Measurements from ENCODE around the gene SLC41A2. TPM values are rescaled to one million over a fixed set of nuclear protein-coding genes. Genes with fewer than 3 reads are reported as not detected.

Gene SLC41A2
- total and polyA plus RNA-seq, 9 of the 15 experiments (the other 6 are each of a cell fraction or from before 2014, with no cell fraction given) = 0.01 to 0.89 (median 0.16) TPM; not detected in 1

DNA sequence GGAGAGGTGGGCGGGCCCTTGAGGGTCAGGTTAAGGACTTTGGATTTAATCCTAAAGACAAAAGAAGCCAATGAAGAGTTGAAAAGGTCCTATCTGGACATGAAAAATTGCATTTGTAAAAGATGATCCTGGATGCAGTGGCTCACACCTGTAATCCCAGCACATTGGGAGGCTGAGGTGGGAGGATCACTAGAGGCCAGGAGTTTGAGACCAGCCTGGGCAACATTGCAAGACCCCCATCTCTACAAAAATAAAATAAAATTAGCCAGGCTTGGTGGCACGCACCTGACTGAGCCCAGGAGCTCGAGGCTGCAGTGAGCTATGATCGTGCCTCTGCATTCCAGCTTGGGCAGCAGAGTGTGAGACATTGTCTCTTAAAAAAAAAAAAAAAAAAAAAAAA, 2.4 kb upstream of the SLC41A2 start:
- in situ Hi-C loops (cut with MboI) (no loop called here), intact Hi-C loops (cut with micrococcal nuclease) (no loop called here)
- no peaks in the 10 kb centered on the region for H3K79me2 ChIP-seq (ENCODE audit: control insufficient read depth, insufficient read depth, low read length)
- POLR2A ChIA-PET = interaction anchor here (0.6 to 1.1 kb wide), 2 partner anchors 673 to 729 kb away, joined by 3 to 4 read pairs; no protein-coding TSS in a partner anchor
- WGBS (ENCODE audit: insufficient coverage, low coverage, missing lambda C conversion rate) = 25% methylated on average over 4 of the region's 4 CpGs
- no peak for DNase-seq (ENCODE audit: extremely low read depth in 1 of 4, low spot score in 3 of 4)
- H3K9ac ChIP-seq (ENCODE audit: insufficient read depth in 1 of 2, low read depth in 2 of 2, low read length in 2 of 2) = no peak overlapping the region
- peaks cover 18% of the 10 kb centered on the region in 2 experiments; a peak in 4 of 5 replicates for H3K4me1 ChIP-seq (replicated peaks in 1 of 2; ENCODE audit: control insufficient read depth in 2 of 2, insufficient read depth in 2 of 2, low read length in 2 of 2)
- FAIRE-seq = no peak
- no peak overlapping the region for H3K4me3 ChIP-seq
- no peaks in the 10 kb centered on the region for H3K36me3 ChIP-seq (ENCODE audit: control insufficient read depth, insufficient read depth, low read length)
- no peaks in the 10 kb centered on the region for H3K9me1 ChIP-seq (ENCODE audit: control insufficient read depth, insufficient read depth, low read length)
- no peak overlapping the region for H3K4me2 ChIP-seq (ENCODE audit: insufficient read depth, low read length)
- H3K27me3 ChIP-seq (ENCODE audit: control insufficient read depth in 2 of 2, insufficient read depth in 2 of 2, low read length in 2 of 2) = peaks cover 15 to 23% of the 10 kb centered on the region in 2 experiments
- H4K20me1 ChIP-seq (replicated peaks; ENCODE audit: control insufficient read depth, insufficient read depth, low read length) = no peaks in the 10 kb centered on the region
- H3K27ac ChIP-seq (ENCODE audit: extremely low read depth, low read depth, low read length) = no peak overlapping the region
- no peaks in the 10 kb centered on the region for H3K9me3 ChIP-seq (replicated peaks; ENCODE audit: control insufficient read depth, insufficient read depth, low read depth, low read length)
- no peak overlapping the region for H2AFZ ChIP-seq (ENCODE audit: low read depth, low read length)
- BruUV-seq (replicated peaks) = no TSS peak
- CTCF ChIA-PET (ENCODE audit: low intra/inter-chr PET ratio) = no interaction called here
- ATAC-seq = no peak
- TF ChIP-seq MAX (CRISPR knock-in tag; IDR thresholded peaks at IDR 0.05) (no peak), ATF1 (CRISPR knock-in tag; IDR thresholded peaks at IDR 0.05) (no peak), ATF1 (tag; IDR thresholded peaks at IDR 0.05) (no peak), POLR3A (IDR thresholded peaks at IDR 0.05; ENCODE audit: borderline replicate concordance, extremely low read depth, insufficient read depth, insufficient read length) (no peak), ZFPM2 (CRISPR knock-in tag; IDR thresholded peaks at IDR 0.05) (no peak), ZFP36 (IDR thresholded peaks at IDR 0.05; ENCODE audit: low read depth, low read length, partially characterized antibody) (no peak), FOS (IDR thresholded peaks at IDR 0.05; ENCODE audit: extremely low read depth, insufficient read length) (no peak), CREM (IDR thresholded peaks at IDR 0.05; ENCODE audit: low read depth) (no peak), RBM14 (IDR thresholded peaks at IDR 0.05; ENCODE audit: borderline replicate concordance, insufficient read depth, low read depth, low read length) (no peak)
- TF ChIP-seq, protein P1, sequence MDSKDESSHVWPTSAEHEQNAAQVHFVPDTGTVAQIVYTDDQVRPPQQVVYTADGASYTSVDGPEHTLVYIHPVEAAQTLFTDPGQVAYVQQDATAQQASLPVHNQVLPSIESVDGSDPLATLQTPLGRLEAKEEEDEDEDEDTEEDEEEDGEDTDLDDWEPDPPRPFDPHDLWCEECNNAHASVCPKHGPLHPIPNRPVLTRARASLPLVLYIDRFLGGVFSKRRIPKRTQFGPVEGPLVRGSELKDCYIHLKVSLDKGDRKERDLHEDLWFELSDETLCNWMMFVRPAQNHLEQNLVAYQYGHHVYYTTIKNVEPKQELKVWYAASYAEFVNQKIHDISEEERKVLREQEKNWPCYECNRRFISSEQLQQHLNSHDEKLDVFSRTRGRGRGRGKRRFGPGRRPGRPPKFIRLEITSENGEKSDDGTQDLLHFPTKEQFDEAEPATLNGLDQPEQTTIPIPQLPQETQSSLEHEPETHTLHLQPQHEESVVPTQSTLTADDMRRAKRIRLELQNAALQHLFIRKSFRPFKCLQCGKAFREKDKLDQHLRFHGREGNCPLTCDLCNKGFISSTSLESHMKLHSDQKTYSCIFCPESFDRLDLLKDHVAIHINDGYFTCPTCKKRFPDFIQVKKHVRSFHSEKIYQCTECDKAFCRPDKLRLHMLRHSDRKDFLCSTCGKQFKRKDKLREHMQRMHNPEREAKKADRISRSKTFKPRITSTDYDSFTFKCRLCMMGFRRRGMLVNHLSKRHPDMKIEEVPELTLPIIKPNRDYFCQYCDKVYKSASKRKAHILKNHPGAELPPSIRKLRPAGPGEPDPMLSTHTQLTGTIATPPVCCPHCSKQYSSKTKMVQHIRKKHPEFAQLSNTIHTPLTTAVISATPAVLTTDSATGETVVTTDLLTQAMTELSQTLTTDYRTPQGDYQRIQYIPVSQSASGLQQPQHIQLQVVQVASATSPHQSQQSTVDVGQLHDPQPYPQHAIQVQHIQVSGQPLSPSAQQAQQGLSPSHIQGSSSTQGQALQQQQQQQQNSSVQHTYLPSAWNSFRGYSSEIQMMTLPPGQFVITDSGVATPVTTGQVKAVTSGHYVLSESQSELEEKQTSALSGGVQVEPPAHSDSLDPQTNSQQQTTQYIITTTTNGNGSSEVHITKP (IDR thresholded peaks at IDR 0.05; ENCODE audit: partially characterized antibody) = no peak
- TF ChIP-seq, protein P2, sequence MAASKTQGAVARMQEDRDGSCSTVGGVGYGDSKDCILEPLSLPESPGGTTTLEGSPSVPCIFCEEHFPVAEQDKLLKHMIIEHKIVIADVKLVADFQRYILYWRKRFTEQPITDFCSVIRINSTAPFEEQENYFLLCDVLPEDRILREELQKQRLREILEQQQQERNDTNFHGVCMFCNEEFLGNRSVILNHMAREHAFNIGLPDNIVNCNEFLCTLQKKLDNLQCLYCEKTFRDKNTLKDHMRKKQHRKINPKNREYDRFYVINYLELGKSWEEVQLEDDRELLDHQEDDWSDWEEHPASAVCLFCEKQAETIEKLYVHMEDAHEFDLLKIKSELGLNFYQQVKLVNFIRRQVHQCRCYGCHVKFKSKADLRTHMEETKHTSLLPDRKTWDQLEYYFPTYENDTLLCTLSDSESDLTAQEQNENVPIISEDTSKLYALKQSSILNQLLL (CRISPR knock-in tag; IDR thresholded peaks at IDR 0.05; ENCODE audit: borderline replicate concordance) = no peak
- TF ChIP-seq, protein P3, sequence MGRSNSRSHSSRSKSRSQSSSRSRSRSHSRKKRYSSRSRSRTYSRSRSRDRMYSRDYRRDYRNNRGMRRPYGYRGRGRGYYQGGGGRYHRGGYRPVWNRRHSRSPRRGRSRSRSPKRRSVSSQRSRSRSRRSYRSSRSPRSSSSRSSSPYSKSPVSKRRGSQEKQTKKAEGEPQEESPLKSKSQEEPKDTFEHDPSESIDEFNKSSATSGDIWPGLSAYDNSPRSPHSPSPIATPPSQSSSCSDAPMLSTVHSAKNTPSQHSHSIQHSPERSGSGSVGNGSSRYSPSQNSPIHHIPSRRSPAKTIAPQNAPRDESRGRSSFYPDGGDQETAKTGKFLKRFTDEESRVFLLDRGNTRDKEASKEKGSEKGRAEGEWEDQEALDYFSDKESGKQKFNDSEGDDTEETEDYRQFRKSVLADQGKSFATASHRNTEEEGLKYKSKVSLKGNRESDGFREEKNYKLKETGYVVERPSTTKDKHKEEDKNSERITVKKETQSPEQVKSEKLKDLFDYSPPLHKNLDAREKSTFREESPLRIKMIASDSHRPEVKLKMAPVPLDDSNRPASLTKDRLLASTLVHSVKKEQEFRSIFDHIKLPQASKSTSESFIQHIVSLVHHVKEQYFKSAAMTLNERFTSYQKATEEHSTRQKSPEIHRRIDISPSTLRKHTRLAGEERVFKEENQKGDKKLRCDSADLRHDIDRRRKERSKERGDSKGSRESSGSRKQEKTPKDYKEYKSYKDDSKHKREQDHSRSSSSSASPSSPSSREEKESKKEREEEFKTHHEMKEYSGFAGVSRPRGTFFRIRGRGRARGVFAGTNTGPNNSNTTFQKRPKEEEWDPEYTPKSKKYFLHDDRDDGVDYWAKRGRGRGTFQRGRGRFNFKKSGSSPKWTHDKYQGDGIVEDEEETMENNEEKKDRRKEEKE (IDR thresholded peaks at IDR 0.05; ENCODE audit: borderline replicate concordance in 1 of 2, control insufficient read depth in 1 of 2, low read depth in 2 of 2, low read length in 1 of 2) = no peak

Data from K562 (cell line).